ENCODE data around the gene IQGAP1.

Gene IQGAP1

GRCh38 chr15:90437516-90437915 is 49.5 kb downstream of the IQGAP1 start:
- DNase-seq (ENCODE audit: low spot score) = no peak

- DNase-seq (ENCODE audit: low spot score) = no peak
Measured at GRCh38 chr15:90439946-90440345, 51.9 kb downstream of the IQGAP1 start.

- no peak for DNase-seq (ENCODE audit: low spot score)
Measured at GRCh38 chr15:90441027-90441426, 53.0 kb downstream of the IQGAP1 start.

GRCh38 chr15:90442423-90442822 is 54.4 kb downstream of the IQGAP1 start:
- DNase-seq (ENCODE audit: low spot score) = no peak

GRCh38 chr15:90449206-90449735 is 61.2 kb downstream of the IQGAP1 start:
- DNase-seq (ENCODE audit: low spot score) = no peak

DNA sequence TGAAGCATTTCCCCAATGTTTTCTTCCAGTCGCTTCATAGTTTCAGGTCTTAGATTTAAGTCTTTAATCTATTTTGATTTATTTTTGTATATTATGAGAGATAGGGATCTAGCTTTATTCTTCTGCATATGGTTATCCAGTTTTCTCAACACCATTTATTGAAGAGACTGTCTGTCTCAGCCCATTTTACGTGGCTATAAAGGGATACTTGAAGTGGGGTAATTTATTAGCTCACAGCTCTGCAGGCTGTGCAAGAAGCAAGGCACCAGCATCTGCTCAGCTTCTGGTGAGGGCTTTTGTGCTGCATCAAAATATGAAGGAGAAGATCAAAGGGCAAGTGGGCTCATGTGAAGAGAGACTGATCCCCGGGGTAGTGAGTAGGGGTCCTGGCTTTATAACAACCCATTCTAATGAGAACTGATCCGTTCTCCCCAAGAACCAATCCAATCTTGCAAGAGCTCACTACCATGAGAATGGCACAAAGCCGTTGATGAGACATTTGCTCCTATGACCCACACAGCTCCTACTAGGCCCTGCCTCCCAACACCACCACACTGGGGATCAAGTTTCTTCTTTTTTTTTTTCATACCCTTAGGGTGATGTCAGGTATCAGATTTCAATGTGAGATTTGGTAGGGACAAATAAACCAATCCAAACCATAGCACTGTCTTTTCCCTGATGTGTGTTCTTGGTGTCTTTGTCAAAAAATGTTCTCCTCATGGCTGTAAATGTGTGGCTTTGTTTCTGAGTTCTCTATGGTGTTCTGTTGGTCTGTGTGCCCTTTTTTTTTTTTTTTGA is 63.2 kb downstream of the IQGAP1 start:
- DNase-seq (ENCODE audit: low spot score) = no peak

GRCh38 chr15:90456236-90456635 is 68.2 kb downstream of the IQGAP1 start:
- no peak for DNase-seq (ENCODE audit: low spot score)

- DNase-seq (ENCODE audit: low spot score) = no peak
Measured at GRCh38 chr15:90458061-90458460, 70.0 kb downstream of the IQGAP1 start.

GRCh38 chr15:90459368-90459767 is 71.3 kb downstream of the IQGAP1 start:
- DNase-seq (ENCODE audit: low spot score) = no peak

DNA sequence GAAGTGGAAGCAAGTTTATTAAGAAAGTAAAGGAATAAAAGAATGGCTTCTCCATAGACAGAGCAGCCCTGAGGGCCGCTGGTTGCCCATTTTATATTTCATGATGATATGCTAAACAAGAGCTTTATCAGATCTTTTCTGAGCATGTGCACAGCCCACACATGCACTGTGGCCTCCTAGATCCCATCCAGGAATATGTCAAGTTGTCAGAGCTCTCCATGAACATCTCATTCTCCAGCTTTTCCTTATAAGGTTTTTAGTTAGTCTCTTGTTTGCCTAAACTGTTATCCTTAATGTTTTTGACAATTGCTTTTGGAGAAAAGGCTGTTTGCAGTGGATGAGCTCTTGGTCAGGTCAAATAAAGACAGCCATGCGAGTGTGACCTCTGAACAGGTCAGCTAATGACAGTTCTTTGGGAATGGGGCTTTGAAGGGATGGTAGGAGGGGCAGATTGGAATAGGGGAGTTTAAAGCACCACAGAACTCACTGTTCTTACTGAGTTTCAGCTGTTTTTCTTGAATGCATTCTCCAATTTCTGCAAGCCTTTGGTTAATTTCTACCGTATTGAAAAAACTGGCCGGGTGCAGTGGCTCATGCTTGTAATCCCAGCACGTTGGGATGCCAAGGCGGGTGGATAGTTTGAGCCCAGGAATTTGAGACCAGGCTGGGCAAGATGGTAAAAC is 72.2 kb downstream of the IQGAP1 start:
- no peak for DNase-seq (ENCODE audit: low spot score)

GRCh38 chr15:90463381-90463780 is 75.3 kb downstream of the IQGAP1 start:
- DNase-seq (ENCODE audit: low spot score) = no peak

DNA sequence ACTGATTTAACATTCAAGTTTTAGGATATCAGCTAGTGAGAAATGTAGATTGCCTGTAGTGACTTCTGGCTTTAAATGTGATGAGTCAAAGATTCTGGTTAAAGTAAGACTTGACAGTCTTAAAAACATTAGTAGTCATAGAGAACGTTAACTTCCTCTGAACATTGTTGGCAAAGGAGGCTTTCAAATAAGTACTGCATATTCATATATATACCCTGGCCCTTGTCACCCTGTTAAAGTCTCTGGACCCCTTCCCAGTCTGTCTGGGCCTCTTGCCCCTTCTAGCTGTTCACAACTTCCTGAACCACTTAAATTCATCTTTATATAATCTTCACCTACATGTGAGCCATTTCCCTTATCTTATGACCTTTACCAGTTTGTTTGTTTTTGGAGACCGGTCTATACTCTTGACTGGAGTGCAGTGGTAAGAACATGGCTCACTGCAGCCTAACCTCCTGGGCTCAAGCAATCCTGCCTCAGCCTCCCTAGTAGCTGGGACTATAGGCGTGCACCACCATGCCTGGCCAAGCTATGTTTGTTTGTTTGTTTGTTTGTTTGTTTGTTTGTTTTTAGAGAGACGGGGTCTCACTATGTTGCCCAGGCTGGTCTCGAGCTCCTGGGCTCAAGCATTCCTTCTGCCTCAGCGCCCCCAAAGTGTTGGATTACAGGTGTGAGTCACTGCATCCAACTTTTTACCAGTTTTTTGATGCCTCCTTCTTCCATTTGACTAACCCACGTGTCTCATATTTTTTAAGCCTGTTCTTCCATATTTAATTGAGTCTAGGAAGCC is 77.3 kb downstream of the IQGAP1 start:
- no peak for DNase-seq (ENCODE audit: low spot score)

GRCh38 chr15:90465930-90466567 is 78.0 kb downstream of the IQGAP1 start:
- DNase-seq (ENCODE audit: low spot score) = no peak

- DNase-seq (ENCODE audit: low spot score) = no peak
Measured at GRCh38 chr15:90469723-90470122, 81.7 kb downstream of the IQGAP1 start.

DNA sequence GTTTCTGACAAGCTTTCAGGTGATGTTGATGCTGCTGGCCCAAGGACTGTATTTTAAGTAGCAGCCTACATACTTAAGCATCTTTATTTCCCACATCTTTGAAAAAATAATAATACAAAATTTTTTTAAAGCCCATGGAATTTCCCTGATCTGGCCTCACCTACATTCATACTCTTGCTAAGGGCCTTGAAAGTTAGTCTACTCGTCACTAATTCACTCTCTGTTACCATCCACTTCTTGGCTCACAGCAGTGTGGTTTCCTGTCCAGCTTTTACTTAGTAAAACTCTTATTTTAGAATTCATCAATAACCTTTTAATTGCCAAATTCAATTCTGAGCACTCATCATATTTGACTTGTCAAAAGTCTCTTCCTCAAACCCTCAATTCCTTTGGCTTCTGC is 82.4 kb downstream of the IQGAP1 start:
- DNase-seq (ENCODE audit: low spot score) = no peak

- DNase-seq (ENCODE audit: low spot score) = no peak
Measured at GRCh38 chr15:90471126-90471525, 83.1 kb downstream of the IQGAP1 start.

- no peak for DNase-seq (ENCODE audit: low spot score)
Measured at GRCh38 chr15:90471769-90472168, 83.7 kb downstream of the IQGAP1 start.

- DNase-seq (ENCODE audit: low spot score) = peak; percentile 17
Measured at GRCh38 chr15:90478846-90479481, 90.9 kb downstream of the IQGAP1 start.

DNA sequence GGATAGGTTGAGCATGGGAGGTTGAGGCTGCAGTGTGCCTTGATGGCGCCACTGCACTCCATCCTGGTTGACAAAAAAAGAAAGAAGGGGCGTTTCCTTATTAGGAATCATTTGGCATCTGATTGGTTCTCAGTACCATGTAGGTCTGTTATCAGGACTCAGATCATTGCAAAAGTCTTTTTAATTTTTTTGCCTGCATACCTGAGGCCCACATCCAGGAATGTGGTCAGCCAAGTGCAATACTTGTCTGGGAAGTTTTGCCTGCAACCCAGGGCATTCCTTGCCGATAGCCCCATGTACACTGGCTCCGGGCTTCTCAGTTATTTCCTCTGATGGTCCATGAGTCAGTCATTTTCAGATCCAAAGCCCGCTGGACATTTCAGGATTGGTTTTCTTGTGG is 91.6 kb downstream of the IQGAP1 start:
- no peak for DNase-seq (ENCODE audit: low spot score)

GRCh38 chr15:90481023-90481422 is 93.0 kb downstream of the IQGAP1 start:
- DNase-seq (ENCODE audit: low spot score) = peak; percentile 20
